ENCODE data around the gene PDGFC.

The PDGFC gene, protein sequence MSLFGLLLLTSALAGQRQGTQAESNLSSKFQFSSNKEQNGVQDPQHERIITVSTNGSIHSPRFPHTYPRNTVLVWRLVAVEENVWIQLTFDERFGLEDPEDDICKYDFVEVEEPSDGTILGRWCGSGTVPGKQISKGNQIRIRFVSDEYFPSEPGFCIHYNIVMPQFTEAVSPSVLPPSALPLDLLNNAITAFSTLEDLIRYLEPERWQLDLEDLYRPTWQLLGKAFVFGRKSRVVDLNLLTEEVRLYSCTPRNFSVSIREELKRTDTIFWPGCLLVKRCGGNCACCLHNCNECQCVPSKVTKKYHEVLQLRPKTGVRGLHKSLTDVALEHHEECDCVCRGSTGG

GRCh38 chr4:156971676-156972378 lies at the start of gene PDGFC:
Gene PDGFC, minus strand, starts transcription at chr4:156971799. Its CDS starts 896 bp downstream, at chr4:156970903.
- DNase-seq (ENCODE audit: low spot score): no peak

GRCh38 chr4:157020882-157021281 lies 49.3 kb upstream of the PDGFC start:
- DNase-seq (ENCODE audit: low spot score): no peak

DNA sequence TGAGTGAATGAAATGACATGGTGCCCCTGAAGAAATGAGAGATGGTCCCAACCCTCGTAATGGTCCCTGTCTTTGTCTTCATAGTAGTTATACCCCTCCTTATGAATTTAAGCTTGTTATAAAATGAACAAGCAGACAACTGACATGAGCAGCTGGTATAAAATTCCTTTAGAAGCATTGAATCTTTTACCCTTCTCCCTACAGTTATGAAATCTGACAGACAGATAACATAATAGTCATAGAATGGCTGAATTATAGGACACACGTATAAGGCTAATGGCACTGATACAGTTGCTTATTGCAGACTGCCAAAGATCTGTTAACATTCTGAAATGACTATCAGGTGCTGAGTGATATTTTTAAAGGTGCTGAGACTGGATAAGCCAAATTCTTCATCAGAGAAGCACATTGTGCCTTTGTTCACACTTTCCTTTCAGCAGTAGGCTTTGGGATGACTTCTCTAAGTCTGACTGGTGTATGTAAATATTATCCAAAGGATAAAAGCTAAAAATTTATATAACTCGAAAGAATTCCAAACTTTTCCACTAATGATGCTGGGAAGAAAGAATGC lies 47.4 kb upstream of the PDGFC start:
- DNase-seq (ENCODE audit: low spot score): no peak

DNA sequence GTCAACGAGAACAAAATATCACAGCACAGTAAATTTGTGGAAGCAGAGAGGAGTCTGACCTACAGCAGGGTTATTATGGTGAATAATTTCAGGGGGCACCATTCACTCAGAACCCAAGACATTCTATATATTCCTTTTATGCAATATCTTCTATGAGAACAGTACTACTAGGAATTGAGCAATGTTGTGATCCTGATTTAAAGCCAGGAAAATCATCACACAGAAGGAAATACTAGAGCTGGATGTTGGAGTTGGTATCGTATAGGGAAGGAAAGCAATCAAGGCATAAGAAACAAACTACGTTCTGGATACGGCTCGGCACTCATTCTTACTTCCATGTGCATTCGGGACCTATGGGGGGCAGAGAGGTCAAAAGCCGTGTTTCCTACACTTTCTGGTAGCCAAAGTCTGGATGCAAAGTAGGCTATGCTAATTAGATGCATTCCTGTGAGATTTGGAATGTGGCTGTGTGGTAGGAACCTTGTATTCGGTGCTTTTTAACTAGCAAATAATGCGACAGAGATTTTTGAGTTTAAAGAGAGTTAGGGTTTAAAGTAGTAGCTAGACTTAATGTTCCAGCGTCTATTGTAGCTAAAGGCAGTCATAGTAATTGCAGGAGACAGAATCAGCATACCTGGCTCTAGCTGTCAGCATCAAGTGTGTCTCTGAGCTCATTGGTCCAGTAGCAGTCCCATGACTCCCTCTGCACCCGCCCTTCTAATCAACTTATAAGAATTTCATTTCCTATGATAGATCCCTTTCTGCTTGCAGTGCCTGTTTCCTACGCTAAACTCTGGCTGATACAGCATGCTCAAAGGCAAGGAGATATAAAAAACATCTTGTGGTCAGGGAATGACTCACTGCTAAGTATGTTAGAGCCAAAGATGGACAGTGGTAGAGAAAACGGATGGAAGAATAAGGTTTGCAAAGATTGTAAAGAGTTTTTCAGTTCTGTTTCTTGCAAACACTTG lies 43.3 kb upstream of the PDGFC start:
- no peak for DNase-seq (ENCODE audit: low spot score)

DNA sequence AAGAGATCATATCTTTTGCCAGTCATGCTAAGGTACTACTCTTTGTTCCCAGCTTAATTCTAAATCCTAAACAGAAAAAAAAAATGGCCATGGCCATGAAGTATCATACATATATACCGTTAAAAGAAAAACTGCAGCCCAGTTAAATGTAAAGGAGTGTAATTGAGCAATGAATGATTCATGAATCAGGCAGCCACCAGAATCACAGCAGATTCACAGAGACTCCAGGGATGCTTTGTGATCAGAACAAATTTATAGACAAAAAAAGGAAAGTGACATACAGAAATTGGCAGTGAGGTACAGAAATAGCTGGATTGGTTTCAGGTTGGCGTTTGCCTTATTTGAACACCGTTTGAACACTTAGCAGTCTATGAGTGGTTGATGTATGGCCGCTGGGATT lies 42.1 kb upstream of the PDGFC start:
- DNase-seq (ENCODE audit: low spot score): no peak

DNA sequence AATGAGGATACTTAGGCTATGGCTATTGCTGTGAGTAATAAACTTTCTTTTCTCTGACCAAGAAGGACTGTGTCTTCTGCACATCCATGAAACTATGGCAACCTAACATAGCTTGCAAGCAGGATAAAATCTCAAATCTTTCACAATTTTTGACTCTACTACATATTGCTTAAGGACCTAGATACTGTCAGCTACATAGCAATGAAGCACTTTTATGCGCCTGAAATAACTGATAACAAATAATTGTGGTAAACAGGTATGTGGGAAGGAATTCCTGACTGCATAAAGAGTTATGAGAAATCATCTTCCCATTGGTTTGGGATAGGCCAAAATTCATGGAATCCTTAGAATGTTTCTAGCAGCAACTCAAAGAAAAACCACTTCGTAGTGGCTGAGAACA lies 41.2 kb upstream of the PDGFC start:
- DNase-seq (ENCODE audit: low spot score): no peak

- DNase-seq (ENCODE audit: low spot score): no peak
Measured at GRCh38 chr4:157012296-157012695, 40.7 kb upstream of the PDGFC start.

DNA sequence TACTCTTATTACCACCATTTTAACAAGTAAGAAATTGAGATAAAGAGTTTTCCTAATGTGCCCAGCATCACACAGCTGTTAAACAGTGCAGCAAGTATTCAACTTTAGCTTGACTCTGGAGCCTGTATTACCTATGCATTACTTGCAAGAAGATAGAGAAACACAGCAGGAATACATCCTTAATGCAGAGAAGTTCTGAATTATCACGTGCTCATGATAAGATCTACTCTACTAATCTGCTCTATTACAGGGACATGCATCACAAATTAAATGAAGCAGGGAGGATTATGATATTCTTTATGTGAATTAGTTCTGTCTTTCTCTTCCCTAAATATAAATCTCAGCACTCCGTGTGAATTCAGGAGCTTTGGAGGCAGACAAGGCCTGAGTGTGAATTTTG lies 39.0 kb upstream of the PDGFC start:
- no peak for DNase-seq (ENCODE audit: low spot score)

DNA sequence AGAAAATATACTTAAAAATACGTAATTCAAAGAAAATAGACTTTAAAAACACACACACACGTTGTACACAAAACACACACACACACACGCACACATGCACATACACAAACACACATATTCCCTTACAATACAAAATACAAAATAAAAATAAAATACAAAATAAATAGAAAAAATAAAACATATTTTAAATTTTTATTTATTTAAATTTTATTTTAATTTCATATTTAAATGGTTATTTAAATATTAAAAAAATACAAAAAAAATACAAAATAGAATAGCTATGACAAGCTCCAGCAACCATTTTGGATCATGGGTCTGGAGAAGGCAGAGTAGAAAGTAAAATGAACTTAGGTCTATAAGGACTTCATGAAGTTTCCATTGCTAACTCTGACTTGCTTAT lies 34.2 kb upstream of the PDGFC start:
- DNase-seq (ENCODE audit: low spot score): no peak

DNA sequence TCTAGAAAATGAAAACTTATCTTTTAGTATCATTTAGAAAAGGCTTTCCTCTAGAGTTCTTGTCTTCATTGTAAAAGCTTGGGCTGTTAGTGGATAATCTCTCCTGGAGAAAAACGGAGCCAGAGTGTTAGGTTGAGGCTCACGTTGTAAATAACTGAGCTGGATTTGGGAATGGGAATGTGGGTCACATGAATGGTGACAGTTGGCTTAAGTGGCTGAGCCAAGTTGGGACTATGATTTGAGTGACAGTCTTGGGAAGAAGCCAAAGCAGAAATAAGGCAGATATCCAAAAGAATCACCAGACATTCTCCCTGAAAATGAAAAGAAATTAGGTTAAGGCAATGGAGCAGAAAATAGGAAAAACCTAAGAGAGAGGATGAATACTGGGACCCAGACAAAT lies 33.6 kb upstream of the PDGFC start:
- no peak for DNase-seq (ENCODE audit: low spot score)

GRCh38 chr4:157004279-157005161 lies 32.9 kb upstream of the PDGFC start:
- no peak for DNase-seq (ENCODE audit: low spot score)

DNA sequence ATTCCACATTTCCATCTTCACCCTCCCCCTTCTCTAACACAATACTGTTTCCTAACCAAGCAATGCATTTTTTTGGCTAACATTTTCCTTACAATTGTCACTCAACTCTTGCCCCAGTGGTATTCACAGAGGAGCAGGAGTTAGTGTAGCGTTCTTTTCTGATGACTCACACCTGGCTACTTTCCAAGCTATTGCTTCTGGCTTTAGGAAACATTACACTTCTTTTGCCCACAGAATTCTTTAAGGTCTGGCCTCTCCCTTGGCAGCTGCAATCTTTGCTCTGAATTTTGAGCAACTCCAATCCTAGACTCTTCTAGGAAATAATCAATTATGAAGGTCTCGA lies 27.5 kb upstream of the PDGFC start:
- DNase-seq (ENCODE audit: low spot score): no peak

DNA sequence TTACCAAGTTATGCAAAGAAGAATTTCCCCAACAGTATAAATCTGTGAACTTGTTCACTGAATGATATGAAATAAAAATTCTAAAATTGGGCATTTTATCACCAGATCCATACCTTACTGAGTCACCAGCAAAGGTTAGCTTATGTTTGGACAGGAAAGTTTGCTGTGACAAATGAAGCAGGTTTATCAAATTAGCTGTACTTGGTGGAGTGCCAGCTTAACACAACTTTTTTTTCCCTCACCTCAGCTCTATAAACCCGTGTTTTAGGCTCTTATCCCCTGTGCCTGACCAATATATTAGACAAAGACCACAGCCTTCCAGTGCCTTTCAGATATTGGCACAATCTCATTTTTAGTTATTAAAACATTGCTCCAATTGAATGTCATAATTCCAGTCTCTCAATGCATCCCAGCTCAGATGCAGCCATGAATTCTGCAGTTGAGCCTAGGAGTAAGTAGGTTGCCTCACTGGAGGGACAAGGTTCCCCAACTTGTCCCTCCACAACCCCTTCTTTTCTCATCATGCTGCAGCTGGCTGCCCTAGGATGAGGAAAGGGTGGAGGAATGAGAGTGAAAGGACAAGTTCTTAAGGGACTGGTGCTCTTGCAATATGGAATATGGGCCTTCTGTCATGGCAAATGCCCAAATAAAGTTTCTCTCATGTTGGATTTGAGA lies 27.0 kb upstream of the PDGFC start:
- DNase-seq (ENCODE audit: low spot score): no peak

GRCh38 chr4:156992943-156993342 lies 21.3 kb upstream of the PDGFC start:
- DNase-seq (ENCODE audit: low spot score): no peak

DNA sequence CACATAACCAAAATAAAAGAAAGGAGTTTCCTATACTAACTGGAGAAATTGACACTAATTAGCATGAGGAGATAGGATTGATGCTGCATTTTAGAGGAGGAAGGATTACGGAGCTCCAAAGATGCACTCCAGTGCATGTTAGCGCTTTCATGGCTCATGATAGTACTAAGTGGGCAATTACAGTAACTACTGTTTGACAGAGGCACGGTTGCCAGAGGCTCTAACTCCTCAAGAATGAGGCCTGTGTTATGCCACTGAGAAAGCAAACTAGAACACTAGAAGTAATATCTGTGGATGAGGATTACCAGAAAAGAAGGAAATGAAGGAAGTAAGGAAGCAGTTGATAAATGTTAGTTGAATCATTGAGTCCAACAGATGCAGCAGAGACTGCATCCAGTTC lies 19.6 kb upstream of the PDGFC start:
- DNase-seq (ENCODE audit: low spot score): no peak

- DNase-seq (ENCODE audit: low spot score): no peak
Measured at GRCh38 chr4:156983366-156983765, 11.8 kb upstream of the PDGFC start.

DNA sequence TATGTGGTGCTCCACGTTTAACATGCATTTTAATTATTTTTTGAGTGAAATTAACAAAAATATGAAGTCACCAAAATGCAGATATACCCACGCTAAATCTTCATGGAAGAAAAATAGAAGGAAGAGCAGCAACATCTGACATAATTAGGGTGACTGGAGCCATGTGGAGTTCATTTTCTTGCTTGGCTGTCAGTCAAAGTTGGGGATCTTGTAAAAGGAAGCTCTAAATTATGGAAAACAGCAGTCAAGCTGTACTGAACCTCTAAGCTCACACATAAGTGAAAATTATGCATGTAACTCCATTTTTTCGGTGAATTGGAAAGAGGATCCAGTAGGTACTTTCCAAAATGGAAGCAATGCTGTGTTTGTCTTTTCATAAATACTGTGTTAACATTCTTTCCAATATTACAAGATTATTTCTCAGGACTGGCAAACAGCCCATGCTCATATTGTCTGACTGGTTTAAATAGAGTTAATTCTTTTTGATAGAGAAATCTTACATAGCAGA lies 9.7 kb upstream of the PDGFC start:
- DNase-seq (ENCODE audit: low spot score): no peak

DNA sequence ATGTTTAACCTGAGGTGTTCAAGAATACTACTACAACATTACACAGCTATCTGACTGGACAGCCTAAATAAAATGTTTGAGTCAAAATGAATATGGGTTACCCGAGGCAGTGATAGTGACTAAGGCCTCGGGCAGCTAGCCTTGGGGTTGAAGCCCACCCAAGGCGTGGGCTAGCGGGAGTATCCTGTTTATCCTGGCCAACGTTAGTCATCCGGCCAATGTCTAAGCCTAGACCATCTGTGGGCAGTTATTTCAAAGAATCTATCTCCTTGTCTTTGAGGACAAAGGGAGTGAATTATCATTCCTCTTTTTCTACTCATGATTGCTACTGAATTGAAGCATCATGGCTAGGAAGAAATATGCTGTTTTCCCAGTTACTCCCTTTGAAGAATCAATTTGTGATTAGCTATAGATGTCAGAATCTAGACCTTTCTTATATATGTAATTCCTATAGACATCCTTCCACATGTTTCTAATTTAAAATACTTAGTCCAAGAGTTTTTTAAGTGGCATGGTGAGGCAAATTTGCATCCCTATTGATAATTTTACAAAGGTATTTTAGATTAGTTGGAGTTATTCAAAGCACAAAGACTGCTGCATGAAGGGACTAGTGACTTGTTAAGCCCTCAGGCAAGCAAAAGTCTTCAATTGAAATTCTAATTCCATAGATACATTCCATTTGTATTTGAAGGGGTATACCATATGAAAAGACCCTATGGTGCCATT lies 6.0 kb upstream of the PDGFC start:
- no peak for DNase-seq (ENCODE audit: low spot score)

- no peak for DNase-seq (ENCODE audit: low spot score)
Measured at GRCh38 chr4:156976147-156976546, 4.5 kb upstream of the PDGFC start.

- DNase-seq (ENCODE audit: low spot score): no peak
Measured at GRCh38 chr4:156975686-156976085, 4.1 kb upstream of the PDGFC start.
